ENCODE measurements around the gene PLK3.
"Not testable (repeated sequence)": the region's sequence is repeated elsewhere in the genome, so short reads cannot be mapped to it uniquely, and the experiment has no call there.

Gene PLK3

GRCh38 chr1:44799770-44800584 lies at the start of gene PLK3:
Gene PLK3, plus strand, starts transcription at chr1:44800377. Its CDS starts 87 bp downstream, at chr1:44800464.
- Histone ChIP-seq H3K4me3 (peak within 1 kb of the TSS; percentile 82), H3K9me3 (no peaks in the 10 kb centered on the region), H3K27me3 (ENCODE audit: low read depth) (no peaks in the 10 kb centered on the region), H3K36me3 (replicated peaks) (peaks cover 26% of the 10 kb centered on the region), H3K4me1 (no peaks in the 10 kb centered on the region; the same call in 1 of the 2 replicates)
- in situ Hi-C loops (cut with MboI; ENCODE audit: low sequenced_read_pairs) = no loop called here
- peak; percentile 98 to 99 for DNase-seq (ENCODE audit: low spot score in 2 of 2)

GRCh38 chr1:44757420-44757819 lies 42.8 kb upstream of the PLK3 start:
- Histone ChIP-seq H3K4me3 (no peak overlapping the region), H3K9me3 (no peaks in the 10 kb centered on the region), H3K27me3 (ENCODE audit: low read depth) (no peaks in the 10 kb centered on the region), H3K36me3 (replicated peaks) (peaks cover 98% of the 10 kb centered on the region), H3K4me1 (no peaks in the 10 kb centered on the region)
- in situ Hi-C loops (cut with MboI; ENCODE audit: low sequenced_read_pairs) = no loop called here
- no peak for DNase-seq (ENCODE audit: low spot score in 2 of 2)

GRCh38 chr1:44759077-44759476 lies 41.1 kb upstream of the PLK3 start:
- H3K4me3 ChIP-seq = no peak overlapping the region
- peaks cover 100% of the 10 kb centered on the region for H3K36me3 ChIP-seq (replicated peaks)
- no peak for DNase-seq (ENCODE audit: low spot score in 2 of 2)
- no peaks in the 10 kb centered on the region for H3K9me3 ChIP-seq
- H3K4me1 ChIP-seq = no peaks in the 10 kb centered on the region
- in situ Hi-C loops (cut with MboI; ENCODE audit: low sequenced_read_pairs) = no loop called here
- no peaks in the 10 kb centered on the region for H3K27me3 ChIP-seq (ENCODE audit: low read depth)

- H3K36me3 ChIP-seq (replicated peaks) = peaks cover 100% of the 10 kb centered on the region
- no peaks in the 10 kb centered on the region for H3K9me3 ChIP-seq
- no peaks in the 10 kb centered on the region for H3K4me1 ChIP-seq
- H3K27me3 ChIP-seq (ENCODE audit: low read depth) = no peaks in the 10 kb centered on the region
- in situ Hi-C loops (cut with MboI; ENCODE audit: low sequenced_read_pairs) = no loop called here
- no peak overlapping the region for H3K4me3 ChIP-seq
- no peak for DNase-seq (ENCODE audit: low spot score in 2 of 2)
Observed at GRCh38 chr1:44760876-44761275, 39.3 kb upstream of the PLK3 start.

GRCh38 chr1:44766421-44766820 lies 33.8 kb upstream of the PLK3 start:
- H3K4me1 ChIP-seq; H3K4me3 ChIP-seq; DNase-seq (ENCODE audit: low spot score in 2 of 2); in situ Hi-C loops (cut with MboI; ENCODE audit: low sequenced_read_pairs); H3K9me3 ChIP-seq; H3K27me3 ChIP-seq (ENCODE audit: low read depth): not testable (repeated sequence)
- peaks cover 69% of the 10 kb centered on the region for H3K36me3 ChIP-seq (replicated peaks)

- Histone ChIP-seq H3K36me3 (replicated peaks) (peaks cover 48% of the 10 kb centered on the region), H3K4me1 (peaks cover 16% of the 10 kb centered on the region), H3K9me3 (no peaks in the 10 kb centered on the region), H3K4me3 (peak within 1 kb of the TSS; percentile 74), H3K27me3 (ENCODE audit: low read depth) (no peaks in the 10 kb centered on the region)
- DNase-seq (ENCODE audit: low spot score in 2 of 2) = peak; percentile 86 to 93
- in situ Hi-C loops (cut with MboI; ENCODE audit: low sequenced_read_pairs) = no loop called here
Observed at GRCh38 chr1:44775078-44775929, 24.9 kb upstream of the PLK3 start, which contains the start of gene RPS8. Gene RPS8, plus strand, starts transcription at chr1:44775540. Its CDS starts 57 bp downstream, at chr1:44775597.

GRCh38 chr1:44775930-44776729 lies 24.0 kb upstream of the PLK3 start:
- peaks cover 16% of the 10 kb centered on the region for H3K4me1 ChIP-seq
- no peaks in the 10 kb centered on the region for H3K27me3 ChIP-seq (ENCODE audit: low read depth)
- DNase-seq (ENCODE audit: low spot score in 2 of 2) = peak in 1 of 2 experiments; percentile 41
- in situ Hi-C loops (cut with MboI; ENCODE audit: low sequenced_read_pairs) = no loop called here
- peak overlapping the region; percentile 74 for H3K4me3 ChIP-seq
- H3K36me3 ChIP-seq (replicated peaks) = peaks cover 56% of the 10 kb centered on the region
- H3K9me3 ChIP-seq = no peaks in the 10 kb centered on the region

- DNase-seq (ENCODE audit: low spot score in 2 of 2) = peak in 1 of 2 experiments; percentile 33
- Histone ChIP-seq H3K27me3 (ENCODE audit: low read depth) (no peaks in the 10 kb centered on the region), H3K4me3 (peak overlapping the region; percentile 74), H3K9me3 (no peaks in the 10 kb centered on the region), H3K4me1 (peaks cover 16% of the 10 kb centered on the region), H3K36me3 (replicated peaks) (peaks cover 61% of the 10 kb centered on the region)
- in situ Hi-C loops (cut with MboI; ENCODE audit: low sequenced_read_pairs) = no loop called here
Observed at GRCh38 chr1:44776730-44777068, 23.5 kb upstream of the PLK3 start.

GRCh38 chr1:44777547-44777946 lies 22.6 kb upstream of the PLK3 start:
- no peak for DNase-seq (ENCODE audit: low spot score in 2 of 2)
- no peaks in the 10 kb centered on the region for H3K27me3 ChIP-seq (ENCODE audit: low read depth)
- H3K36me3 ChIP-seq (replicated peaks) = peaks cover 63% of the 10 kb centered on the region
- in situ Hi-C loops (cut with MboI; ENCODE audit: low sequenced_read_pairs) = no loop called here
- peaks cover 16% of the 10 kb centered on the region for H3K4me1 ChIP-seq
- H3K4me3 ChIP-seq = peak overlapping the region; percentile 74
- H3K9me3 ChIP-seq = no peaks in the 10 kb centered on the region

- no peaks in the 10 kb centered on the region for H3K9me3 ChIP-seq
- peak overlapping the region; percentile 74 for H3K4me3 ChIP-seq
- peaks cover 63% of the 10 kb centered on the region for H3K36me3 ChIP-seq (replicated peaks)
- in situ Hi-C loops (cut with MboI; ENCODE audit: low sequenced_read_pairs) = no loop called here
- H3K4me1 ChIP-seq = peaks cover 16% of the 10 kb centered on the region
- DNase-seq (ENCODE audit: low spot score in 2 of 2) = no peak
- no peaks in the 10 kb centered on the region for H3K27me3 ChIP-seq (ENCODE audit: low read depth)
Observed at GRCh38 chr1:44777969-44778635, 22.1 kb upstream of the PLK3 start.

GRCh38 chr1:44778705-44779576 lies 21.2 kb upstream of the PLK3 start:
- in situ Hi-C loops (cut with MboI; ENCODE audit: low sequenced_read_pairs) = no loop called here
- no peaks in the 10 kb centered on the region for H3K9me3 ChIP-seq
- no peak for DNase-seq (ENCODE audit: low spot score in 2 of 2)
- no peak overlapping the region for H3K4me3 ChIP-seq
- H3K27me3 ChIP-seq (ENCODE audit: low read depth) = no peaks in the 10 kb centered on the region
- peaks cover 63% of the 10 kb centered on the region for H3K36me3 ChIP-seq (replicated peaks)
- H3K4me1 ChIP-seq = peaks cover 16% of the 10 kb centered on the region

GRCh38 chr1:44780583-44781121 lies 19.5 kb upstream of the PLK3 start:
- in situ Hi-C loops (cut with MboI; ENCODE audit: low sequenced_read_pairs) = no loop called here
- peaks cover 62% of the 10 kb centered on the region for H3K36me3 ChIP-seq (replicated peaks)
- no peaks in the 10 kb centered on the region for H3K9me3 ChIP-seq
- DNase-seq (ENCODE audit: low spot score in 2 of 2) = peak in 1 of 2 experiments; percentile 55
- H3K4me1 ChIP-seq = peaks cover 14% of the 10 kb centered on the region
- H3K4me3 ChIP-seq = no peak overlapping the region
- H3K27me3 ChIP-seq (ENCODE audit: low read depth) = no peaks in the 10 kb centered on the region
